GM19397 (cell line): ENCODE data around the gene PSMD5.
A peak's percentile ranks its signal among the peaks of the same experiment; 100 is the strongest.

Experiments used
- ATAC-seq: cut with Tn5 transposase; IDR thresholded peaks from one replicate; pipeline ENCODE4 v1.9.1; 2021; ENCODE audit warnings: mild to moderate bottlenecking, moderate library complexity; ENCODE audit not compliant: unreplicated experiment

PSMD5 gene

GRCh38 chr9:120875643-120875953 is 32.9 kb upstream of the PSMD5 start:
- no peak for ATAC-seq

GRCh38 chr9:120875195-120875565 is 32.5 kb upstream of the PSMD5 start:
- no peak for ATAC-seq

GRCh38 chr9:120874226-120875194 is 31.8 kb upstream of the PSMD5 start:
- no peak for ATAC-seq

GRCh38 chr9:120873512-120873911 is 30.8 kb upstream of the PSMD5 start:
- ATAC-seq: no peak

GRCh38 chr9:120872791-120873502 is 30.2 kb upstream of the PSMD5 start:
- ATAC-seq: no peak

- ATAC-seq: no peak
Observed at GRCh38 chr9:120870206-120870605, 27.5 kb upstream of the PSMD5 start.

GRCh38 chr9:120869726-120870125 is 27.0 kb upstream of the PSMD5 start:
- no peak for ATAC-seq

GRCh38 chr9:120869360-120869687 is 26.6 kb upstream of the PSMD5 start:
- ATAC-seq: no peak

GRCh38 chr9:120868676-120869359 is 26.1 kb upstream of the PSMD5 start:
- peak; percentile 94 for ATAC-seq

GRCh38 chr9:120868339-120868675 is 25.6 kb upstream of the PSMD5 start:
- ATAC-seq: no peak

- ATAC-seq: no peak
Observed at GRCh38 chr9:120867676-120868338, 25.1 kb upstream of the PSMD5 start.

GRCh38 chr9:120866651-120867050 is 23.9 kb upstream of the PSMD5 start:
- no peak for ATAC-seq

- no peak for ATAC-seq
Observed at GRCh38 chr9:120865809-120866208, 23.1 kb upstream of the PSMD5 start.

- ATAC-seq: no peak
Observed at GRCh38 chr9:120865176-120865575, 22.5 kb upstream of the PSMD5 start.

GRCh38 chr9:120864719-120865118 is 22.0 kb upstream of the PSMD5 start:
- no peak for ATAC-seq

- no peak for ATAC-seq
Observed at GRCh38 chr9:120863833-120864232, 21.1 kb upstream of the PSMD5 start.

GRCh38 chr9:120862452-120862851 is 19.7 kb upstream of the PSMD5 start:
- no peak for ATAC-seq

GRCh38 chr9:120861935-120862334 is 19.2 kb upstream of the PSMD5 start:
- no peak for ATAC-seq

GRCh38 chr9:120860083-120860482 is 17.4 kb upstream of the PSMD5 start:
- ATAC-seq: no peak

- no peak for ATAC-seq
Observed at GRCh38 chr9:120859361-120859760, 16.6 kb upstream of the PSMD5 start.

GRCh38 chr9:120857902-120858301 is 15.2 kb upstream of the PSMD5 start:
- ATAC-seq: no peak
